Panc1 (cell line): ENCODE data around the gene PIGR.

Source experiments
- CTCF ChIP-seq: fragments of 450-650 bp; IDR thresholded peaks from 2 replicates; pipeline ENCODE4 v1.5.1; 2017; ENCODE audit warnings: mild to moderate bottlenecking
- POLR2AphosphoS5 ChIP-seq: IDR thresholded peaks from 2 replicates; pipeline ENCODE4 v1.6.1; 2012; ENCODE audit warnings: mild to moderate bottlenecking, low read depth, low read length, moderate library complexity

- TF ChIP-seq CTCF = no peak
- TF ChIP-seq POLR2AphosphoS5 = no peak
Measured at GRCh38 chr1:206954459-206955342, 8.4 kb upstream of the PIGR start.
